ENCODE results near the gene GRID2IP.

GRID2IP gene

GRCh38 chr7:6536262-6537260, 14.7 kb downstream of the GRID2IP start:
- 2% methylated on average over 40 of the region's 56 CpGs for WGBS
- Histone ChIP-seq H3K14ac (ENCODE audit: low read length in 2 of 2) (no peak overlapping the region), H3K4me3 (ENCODE audit: insufficient read depth in 1 of 2, low read depth in 1 of 2, low read length in 2 of 2) (no peak overlapping the region), H2BK12ac (ENCODE audit: low read length in 2 of 2) (no peak overlapping the region), H3K36me3 (ENCODE audit: control insufficient read depth in 1 of 2, insufficient read depth in 2 of 2, low read depth in 1 of 2, low read length in 2 of 2) (no peaks in the 10 kb centered on the region), H3K79me1 (replicated peaks; ENCODE audit: low read length, poor library complexity, severe bottlenecking) (no peaks in the 10 kb centered on the region), H2AFZ (ENCODE audit: low read depth, low read length) (no peak overlapping the region), H3K9ac (ENCODE audit: low read length) (no peak overlapping the region), H3K4ac (ENCODE audit: low read depth in 1 of 2, low read length in 2 of 2) (no peak overlapping the region), H3K9me3 (ENCODE audit: control insufficient read depth, low read length) (no peaks in the 10 kb centered on the region), H3K27ac (ENCODE audit: low read length, poor library complexity, severe bottlenecking) (no peak overlapping the region), H2BK15ac (ENCODE audit: low read depth, poor library complexity, severe bottlenecking) (no peak overlapping the region), H4K91ac (ENCODE audit: low read length) (no peak overlapping the region), H2BK5ac (ENCODE audit: low read depth, low read length, poor library complexity, severe bottlenecking) (no peak overlapping the region), H3K23ac (ENCODE audit: low read length in 2 of 2) (no peak overlapping the region), H2BK120ac (ENCODE audit: low read depth, low read length) (no peak overlapping the region), H3K27me3 (ENCODE audit: control insufficient read depth in 1 of 2, insufficient read depth in 1 of 2, low read length in 2 of 2) (peaks cover 65 to 72% of the 10 kb centered on the region in 2 experiments), H3K4me2 (ENCODE audit: low read length, poor library complexity, severe bottlenecking) (peak overlapping the region; percentile 75), H2AK5ac (ENCODE audit: low read length, severe bottlenecking) (no peak overlapping the region), H3K18ac (ENCODE audit: low read depth in 1 of 2, low read length in 2 of 2) (no peak overlapping the region), H4K8ac (ENCODE audit: low read length) (no peak overlapping the region), H3K4me1 (ENCODE audit: control insufficient read depth, insufficient read depth, low read depth, low read length) (peaks cover 8% of the 10 kb centered on the region)
- DNase-seq = no peak

DNA sequence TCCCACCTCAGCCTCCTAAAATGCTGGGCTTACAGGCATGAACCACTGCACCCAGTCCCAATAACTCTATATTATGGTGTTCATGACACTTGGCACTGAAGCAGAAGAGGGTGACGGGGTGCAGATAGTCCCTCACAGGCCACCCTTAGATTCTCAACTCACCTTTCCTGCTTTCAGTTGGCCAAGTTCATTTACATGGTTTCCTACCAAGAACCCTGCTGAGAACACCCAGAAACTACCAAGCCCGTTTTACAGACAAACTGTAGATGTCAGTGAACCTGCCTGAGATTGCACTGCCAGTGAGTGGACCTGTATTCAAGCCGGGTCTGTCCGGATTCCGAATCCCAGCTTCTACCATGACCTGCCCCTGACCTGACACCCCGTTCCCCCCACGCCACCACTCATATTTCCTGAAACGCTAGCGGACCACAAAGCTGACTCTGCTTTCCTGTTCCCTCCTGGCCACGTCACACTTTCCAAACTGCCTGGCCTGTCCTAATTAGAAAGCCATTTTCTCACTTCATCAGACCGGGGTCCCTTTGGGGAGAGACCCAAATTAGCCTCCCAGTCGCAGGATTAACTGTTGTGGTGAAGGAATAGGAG, 17.3 kb downstream of the GRID2IP start:
- no peak overlapping the region for H2AFZ ChIP-seq (ENCODE audit: low read depth, low read length)
- H2BK120ac ChIP-seq (ENCODE audit: low read depth, low read length) = no peak overlapping the region
- no peak overlapping the region for H2BK12ac ChIP-seq (ENCODE audit: low read length in 2 of 2)
- no peak overlapping the region for H3K14ac ChIP-seq (ENCODE audit: low read length in 2 of 2)
- no peak overlapping the region for H2BK5ac ChIP-seq (ENCODE audit: low read depth, low read length, poor library complexity, severe bottlenecking)
- no peak overlapping the region for H3K9ac ChIP-seq (ENCODE audit: low read length)
- no peak overlapping the region for H3K18ac ChIP-seq (ENCODE audit: low read depth in 1 of 2, low read length in 2 of 2)
- no peak overlapping the region for H3K4me2 ChIP-seq (ENCODE audit: low read length, poor library complexity, severe bottlenecking)
- H2AK5ac ChIP-seq (ENCODE audit: low read length, severe bottlenecking) = no peak overlapping the region
- H3K36me3 ChIP-seq (ENCODE audit: control insufficient read depth in 1 of 2, insufficient read depth in 2 of 2, low read depth in 1 of 2, low read length in 2 of 2) = no peaks in the 10 kb centered on the region
- 61% methylated on average over 11 of the region's 12 CpGs for WGBS
- no peaks in the 10 kb centered on the region for H3K9me3 ChIP-seq (ENCODE audit: control insufficient read depth, low read length)
- no peak overlapping the region for H2BK15ac ChIP-seq (ENCODE audit: low read depth, poor library complexity, severe bottlenecking)
- no peak overlapping the region for H3K4ac ChIP-seq (ENCODE audit: low read depth in 1 of 2, low read length in 2 of 2)
- no peak overlapping the region for H4K91ac ChIP-seq (ENCODE audit: low read length)
- no peak overlapping the region for H3K27ac ChIP-seq (ENCODE audit: low read length, poor library complexity, severe bottlenecking)
- DNase-seq = no peak
- peaks cover 20% of the 10 kb centered on the region for H3K4me1 ChIP-seq (ENCODE audit: control insufficient read depth, insufficient read depth, low read depth, low read length)
- H3K4me3 ChIP-seq (ENCODE audit: insufficient read depth in 1 of 2, low read depth in 1 of 2, low read length in 2 of 2) = no peak overlapping the region
- no peak overlapping the region for H3K23ac ChIP-seq (ENCODE audit: low read length in 2 of 2)
- H3K79me1 ChIP-seq (replicated peaks; ENCODE audit: low read length, poor library complexity, severe bottlenecking) = no peaks in the 10 kb centered on the region
- peaks cover 68 to 80% of the 10 kb centered on the region in 2 experiments for H3K27me3 ChIP-seq (ENCODE audit: control insufficient read depth in 1 of 2, insufficient read depth in 1 of 2, low read length in 2 of 2)
- no peak overlapping the region for H4K8ac ChIP-seq (ENCODE audit: low read length)

DNA sequence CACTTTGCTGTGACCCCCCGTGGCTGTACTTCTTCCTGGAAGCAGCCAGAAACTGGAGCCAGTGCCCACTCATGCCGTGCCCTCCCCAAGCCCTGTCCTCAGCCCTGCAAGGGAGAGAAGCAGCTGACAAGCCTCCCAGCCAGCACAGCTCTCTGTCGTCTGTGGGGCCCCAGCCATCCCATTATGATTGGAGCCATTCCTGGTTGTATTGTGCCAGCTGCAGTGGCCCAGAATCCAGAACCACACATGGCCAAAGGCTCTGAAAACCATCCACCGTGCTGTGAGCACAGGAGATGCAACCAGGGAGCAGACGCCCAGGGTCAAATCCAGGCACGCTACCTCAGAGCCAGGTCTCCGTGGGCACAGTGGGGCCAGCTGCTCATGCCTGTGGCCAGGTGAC, 18.7 kb downstream of the GRID2IP start:
- Histone ChIP-seq H3K18ac (ENCODE audit: low read depth in 1 of 2, low read length in 2 of 2) (no peak overlapping the region), H3K14ac (ENCODE audit: low read length in 2 of 2) (no peak overlapping the region), H3K4me2 (ENCODE audit: low read length, poor library complexity, severe bottlenecking) (no peak overlapping the region), H3K4me3 (ENCODE audit: insufficient read depth in 1 of 2, low read depth in 1 of 2, low read length in 2 of 2) (no peak overlapping the region), H4K8ac (ENCODE audit: low read length) (no peak overlapping the region), H2BK12ac (ENCODE audit: low read length in 2 of 2) (no peak overlapping the region), H2BK5ac (ENCODE audit: low read depth, low read length, poor library complexity, severe bottlenecking) (no peak overlapping the region), H2BK15ac (ENCODE audit: low read depth, poor library complexity, severe bottlenecking) (no peak overlapping the region), H3K79me1 (replicated peaks; ENCODE audit: low read length, poor library complexity, severe bottlenecking) (no peaks in the 10 kb centered on the region), H3K4ac (ENCODE audit: low read depth in 1 of 2, low read length in 2 of 2) (no peak overlapping the region), H3K4me1 (ENCODE audit: control insufficient read depth, insufficient read depth, low read depth, low read length) (peaks cover 20% of the 10 kb centered on the region), H3K9ac (ENCODE audit: low read length) (no peak overlapping the region), H3K36me3 (ENCODE audit: control insufficient read depth in 1 of 2, insufficient read depth in 2 of 2, low read depth in 1 of 2, low read length in 2 of 2) (no peaks in the 10 kb centered on the region), H2AFZ (ENCODE audit: low read depth, low read length) (no peak overlapping the region), H2BK120ac (ENCODE audit: low read depth, low read length) (no peak overlapping the region), H3K27me3 (ENCODE audit: control insufficient read depth in 1 of 2, insufficient read depth in 1 of 2, low read length in 2 of 2) (peaks cover 78 to 79% of the 10 kb centered on the region in 2 experiments), H4K91ac (ENCODE audit: low read length) (no peak overlapping the region), H2AK5ac (ENCODE audit: low read length, severe bottlenecking) (no peak overlapping the region), H3K9me3 (ENCODE audit: control insufficient read depth, low read length) (no peaks in the 10 kb centered on the region), H3K27ac (ENCODE audit: low read length, poor library complexity, severe bottlenecking) (no peak overlapping the region), H3K23ac (ENCODE audit: low read length in 2 of 2) (no peak overlapping the region)
- WGBS = 59% methylated on average over 7 of the region's 7 CpGs
- no peak for DNase-seq

Measured in mesenchymal stem cell (in vitro differentiated cells and primary cell).